Activated T-cell treated with anti-CD3 and anti-CD28 coated beads, Interleukin-2, amount 50 U/mL, for 24 hours (primary cell): ENCODE results near the gene EMD.

Experiments used
- DNase-seq: peaks from one replicate; pipeline ENCODE4 v3.0.0-alpha.2; 2020
- H3K27ac Mint-ChIP-seq: 2 replicates; pipeline ENCODE4 v1.8.0; 2020; ENCODE audit warnings: mild to moderate bottlenecking, mixed read lengths
- H3K27me3 Mint-ChIP-seq: 2 replicates; pipeline ENCODE4 v1.8.0; 2020; ENCODE audit warnings: mixed read lengths
- H3K36me3 Mint-ChIP-seq: 2 replicates; pipeline ENCODE4 v1.8.0; 2020; ENCODE audit warnings: low read depth, mixed read lengths
- H3K4me1 Mint-ChIP-seq: 2 replicates; pipeline ENCODE4 v1.8.0; 2020; ENCODE audit warnings: low read depth, mixed read lengths
- H3K4me3 Mint-ChIP-seq: 2 replicates; pipeline ENCODE4 v1.8.0; 2020; ENCODE audit warnings: mild to moderate bottlenecking, moderate library complexity, mixed read lengths
- H3K9me3 Mint-ChIP-seq: 2 replicates; pipeline ENCODE4 v1.8.0; 2020; ENCODE audit warnings: mixed read lengths

Gene EMD

DNA sequence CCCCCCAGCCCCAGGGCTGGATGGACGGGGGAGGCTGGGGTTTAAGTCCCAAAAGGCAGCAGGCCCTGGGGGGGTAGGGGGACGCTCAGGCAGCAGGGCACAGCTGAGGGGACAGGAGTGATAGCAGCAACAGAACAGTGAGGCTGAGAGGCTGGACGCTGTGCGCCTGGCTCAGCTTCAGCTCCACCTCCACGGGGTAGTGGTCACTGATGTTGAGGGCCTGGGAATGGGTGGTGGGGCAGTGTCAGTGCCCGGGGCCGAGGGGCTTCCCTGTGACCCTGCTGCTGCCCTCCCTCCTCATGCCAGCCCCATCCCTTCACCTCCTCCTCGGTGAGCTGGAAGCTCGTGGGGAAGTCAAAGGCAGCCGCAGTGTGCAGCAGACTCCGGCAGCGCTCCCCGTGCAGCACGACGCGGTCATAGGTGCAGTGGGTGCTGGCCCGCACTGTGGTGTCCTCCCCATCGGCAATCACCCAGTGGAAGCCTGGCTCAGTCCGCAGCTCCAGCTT lies 23.6 kb downstream of the EMD start:
- Mint-ChIP-seq H3K9me3 (no peaks in the 10 kb centered on the region), H3K4me1 (peaks cover 6% of the 10 kb centered on the region), H3K27ac (peak overlapping the region; percentile 99), H3K27me3 (peaks cover 10% of the 10 kb centered on the region), H3K4me3 (peak overlapping the region; percentile 12), H3K36me3 (peaks cover 44% of the 10 kb centered on the region)
- DNase-seq: peak; percentile 37

DNA sequence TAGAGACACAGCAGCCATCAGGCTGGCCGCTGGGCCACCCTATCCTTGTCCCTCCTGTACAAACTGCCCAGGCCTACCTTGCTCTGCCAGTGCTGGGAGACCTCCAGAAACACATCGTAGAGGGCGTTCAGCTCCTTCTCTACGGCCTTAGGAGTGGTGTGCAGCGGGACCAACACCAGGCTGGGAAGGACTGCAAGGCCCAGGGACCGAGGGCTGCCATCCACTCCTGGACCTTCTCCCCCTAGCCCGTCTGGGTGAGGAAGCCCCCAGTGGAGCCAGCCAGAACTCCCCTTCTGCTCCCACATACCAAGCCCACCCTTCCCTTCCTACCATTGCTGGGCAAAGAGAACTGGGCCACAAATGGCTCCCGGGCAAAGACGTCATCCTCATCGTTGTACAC lies 24.1 kb downstream of the EMD start:
- no peak overlapping the region for H3K4me3 Mint-ChIP-seq
- no peaks in the 10 kb centered on the region for H3K9me3 Mint-ChIP-seq
- peaks cover 40% of the 10 kb centered on the region for H3K36me3 Mint-ChIP-seq
- H3K27me3 Mint-ChIP-seq: peaks cover 7% of the 10 kb centered on the region
- peak overlapping the region; percentile 13 for H3K27ac Mint-ChIP-seq
- no peak for DNase-seq
- peaks cover 6% of the 10 kb centered on the region for H3K4me1 Mint-ChIP-seq

DNA sequence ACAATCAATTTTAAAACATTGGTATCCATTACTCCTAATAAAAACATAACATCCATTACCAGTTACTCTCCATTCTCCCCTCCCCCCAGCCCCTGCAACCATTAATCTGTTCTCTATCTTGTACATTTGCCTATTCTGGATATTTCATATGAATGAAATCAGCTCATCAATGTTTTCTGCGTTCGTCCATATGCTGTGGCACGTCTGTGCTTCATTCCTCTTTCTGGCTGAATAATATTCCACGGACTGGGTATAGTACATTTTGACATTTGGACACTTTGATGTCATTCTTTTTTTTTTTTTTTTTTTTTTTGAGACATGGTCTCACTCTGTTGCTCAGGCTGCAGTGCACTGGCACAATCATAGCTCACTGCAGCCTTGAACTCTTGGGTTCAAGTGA lies 24.8 kb downstream of the EMD start:
- Mint-ChIP-seq H3K36me3 (peaks cover 35% of the 10 kb centered on the region), H3K27ac (no peak overlapping the region), H3K9me3 (no peaks in the 10 kb centered on the region), H3K27me3 (peaks cover 10% of the 10 kb centered on the region), H3K4me1 (peaks cover 9% of the 10 kb centered on the region), H3K4me3 (no peak overlapping the region)
- DNase-seq: no peak

DNA sequence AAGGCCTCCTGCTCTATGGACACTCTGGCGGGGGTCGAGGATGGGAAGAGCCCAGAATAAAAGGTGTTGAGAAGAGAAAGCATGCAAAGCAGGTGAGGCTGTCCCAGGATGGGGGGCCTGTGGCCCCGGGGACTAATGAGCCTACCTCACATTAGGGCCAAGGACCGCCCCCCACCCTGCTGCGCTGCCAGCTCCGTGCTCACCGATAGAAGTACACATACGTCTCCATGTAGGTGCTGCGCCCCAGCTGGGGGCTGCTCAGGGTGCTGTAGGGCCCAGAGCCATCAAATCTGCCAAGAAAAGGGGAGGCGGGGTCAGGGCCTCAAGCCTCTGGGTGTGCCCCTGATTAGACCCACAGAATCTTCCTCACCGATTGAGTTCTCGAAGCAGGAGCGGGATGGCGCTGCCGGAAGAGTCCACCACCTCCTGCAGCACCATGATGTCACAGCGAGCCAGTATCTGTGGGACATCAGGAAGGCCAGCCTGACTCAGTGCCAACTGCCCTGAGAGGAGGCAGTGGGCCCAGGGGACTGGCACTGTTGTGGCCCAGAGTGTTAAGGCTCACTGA lies 25.6 kb downstream of the EMD start:
- Mint-ChIP-seq H3K27ac (no peak overlapping the region), H3K27me3 (peaks cover 11% of the 10 kb centered on the region), H3K4me3 (no peak overlapping the region), H3K9me3 (no peaks in the 10 kb centered on the region), H3K36me3 (peaks cover 30% of the 10 kb centered on the region), H3K4me1 (peaks cover 12% of the 10 kb centered on the region)
- no peak for DNase-seq

DNA sequence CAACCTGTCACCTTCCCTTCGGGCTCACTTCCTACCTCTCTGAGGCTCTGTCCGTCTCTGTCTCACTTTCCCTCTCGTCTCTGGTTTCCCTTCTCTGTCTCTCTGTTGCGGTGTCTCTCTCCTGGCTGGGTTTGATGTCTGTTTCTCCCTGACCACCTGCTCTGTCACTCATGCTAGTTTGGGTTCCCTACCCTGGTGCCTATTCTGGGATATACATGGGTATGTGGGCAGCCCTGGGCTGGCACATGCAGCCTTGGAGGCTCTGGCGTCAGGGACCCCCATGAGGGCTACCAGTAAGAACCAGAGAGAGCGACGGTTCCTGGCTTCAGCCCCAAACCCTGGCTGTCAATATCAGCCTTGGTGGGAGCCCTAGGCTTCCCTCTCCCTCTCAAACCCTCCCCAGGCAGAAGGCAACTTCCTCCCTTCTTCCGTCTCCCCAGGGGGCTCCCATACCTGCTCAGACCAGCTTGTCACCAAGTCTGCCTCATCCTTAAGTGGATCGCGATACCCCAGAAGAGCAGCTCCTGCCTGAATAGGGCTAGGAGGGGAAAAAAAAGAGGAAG lies 29.6 kb downstream of the EMD start:
- H3K4me1 Mint-ChIP-seq: peaks cover 14% of the 10 kb centered on the region
- DNase-seq: no peak
- H3K36me3 Mint-ChIP-seq: peaks cover 18% of the 10 kb centered on the region
- H3K27me3 Mint-ChIP-seq: peaks cover 12% of the 10 kb centered on the region
- H3K9me3 Mint-ChIP-seq: no peaks in the 10 kb centered on the region
- H3K4me3 Mint-ChIP-seq: peak overlapping the region; percentile 71
- peak overlapping the region; percentile 75 for H3K27ac Mint-ChIP-seq

DNA sequence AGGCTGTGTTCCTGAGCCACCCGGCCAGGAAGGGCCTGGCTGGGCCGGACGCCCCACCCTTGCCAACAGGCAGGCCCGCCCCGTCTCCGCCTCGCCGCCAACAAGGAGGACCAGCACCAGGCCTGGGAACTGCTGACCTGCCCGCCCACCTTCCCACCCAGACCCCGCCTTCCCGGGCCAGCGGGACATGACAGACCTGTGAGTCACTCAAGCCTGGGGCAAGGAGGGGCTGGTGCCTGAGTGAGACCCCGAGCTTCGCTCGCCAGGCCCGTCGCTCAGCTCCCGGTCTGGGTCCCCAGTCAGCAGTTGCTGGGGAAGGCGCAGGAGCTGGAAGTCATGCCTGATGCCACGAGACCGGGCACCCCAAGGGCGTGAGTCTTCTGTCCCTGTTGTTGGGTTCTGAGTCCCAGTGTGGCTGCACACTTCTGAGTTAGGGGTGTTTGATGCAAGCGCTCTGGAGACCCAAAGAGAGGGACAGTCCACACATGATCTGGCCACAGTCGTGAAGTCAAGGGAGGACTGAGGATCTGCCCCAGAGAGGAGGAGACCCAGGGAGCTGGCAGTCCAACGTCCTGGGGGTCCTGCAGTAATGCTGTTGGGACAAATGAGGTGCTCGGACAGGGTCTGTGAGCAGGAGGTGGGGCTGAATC lies 30.3 kb downstream of the EMD start, which contains the start of gene DNASE1L1:
Gene DNASE1L1, minus strand, starts transcription at position 33 of the 650 bp plus-strand sequence. CDS start 3,686 bp downstream, outside the sequence.
- Mint-ChIP-seq H3K27ac (peak within 1 kb of the TSS; percentile 75), H3K27me3 (peaks cover 15% of the 10 kb centered on the region), H3K9me3 (no peaks in the 10 kb centered on the region), H3K4me1 (peaks cover 14% of the 10 kb centered on the region), H3K36me3 (peaks cover 21% of the 10 kb centered on the region), H3K4me3 (peak within 1 kb of the TSS; percentile 71)
- DNase-seq: peak; percentile 50

DNA sequence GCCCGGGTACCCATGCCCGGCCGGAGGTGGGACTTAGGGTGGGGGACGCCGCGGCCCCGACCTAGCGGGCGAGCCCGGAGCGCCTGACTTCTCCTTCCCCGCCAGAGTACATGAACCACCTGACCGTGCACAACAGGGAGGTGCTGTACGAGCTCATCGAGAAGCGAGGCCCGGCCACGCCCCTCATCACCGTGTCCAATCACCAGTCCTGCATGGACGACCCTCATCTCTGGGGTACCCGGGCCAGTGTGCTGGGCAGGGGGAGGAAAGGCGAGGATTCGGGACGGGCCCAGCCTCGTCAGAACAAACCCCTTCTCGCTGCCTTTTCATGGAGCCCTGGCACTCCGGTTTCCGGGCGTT lies 32.9 kb downstream of the EMD start:
- Mint-ChIP-seq H3K27ac (peak overlapping the region; percentile 56), H3K4me1 (peaks cover 14% of the 10 kb centered on the region), H3K36me3 (peaks cover 28% of the 10 kb centered on the region), H3K9me3 (no peaks in the 10 kb centered on the region), H3K27me3 (peaks cover 15% of the 10 kb centered on the region), H3K4me3 (peak overlapping the region; percentile 92)
- DNase-seq: peak; percentile 71

DNA sequence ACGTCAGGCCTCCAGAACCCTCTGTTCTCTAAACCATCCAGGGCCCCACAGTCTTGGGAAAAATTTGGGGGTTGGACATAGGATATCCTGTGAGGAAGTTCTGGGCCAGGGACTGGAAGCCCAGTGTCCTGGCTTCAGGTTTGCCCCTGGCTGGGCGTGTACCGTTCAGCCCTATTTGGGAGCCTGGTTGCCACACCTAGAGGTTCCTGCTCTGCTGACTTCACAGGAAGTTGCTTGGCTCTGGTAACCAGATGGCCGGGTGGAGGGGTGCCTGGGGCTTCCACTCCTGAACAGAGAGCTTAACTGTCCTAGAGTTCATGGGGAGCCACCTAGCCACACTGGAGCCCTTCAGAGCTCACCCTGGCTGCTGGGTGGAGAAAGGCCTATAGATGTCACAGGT lies 33.4 kb downstream of the EMD start:
- H3K4me1 Mint-ChIP-seq: peaks cover 14% of the 10 kb centered on the region
- H3K9me3 Mint-ChIP-seq: no peaks in the 10 kb centered on the region
- peaks cover 28% of the 10 kb centered on the region for H3K36me3 Mint-ChIP-seq
- peak overlapping the region; percentile 92 for H3K4me3 Mint-ChIP-seq
- peak overlapping the region; percentile 56 for H3K27ac Mint-ChIP-seq
- peak; percentile 44 for DNase-seq
- H3K27me3 Mint-ChIP-seq: peaks cover 15% of the 10 kb centered on the region

DNA sequence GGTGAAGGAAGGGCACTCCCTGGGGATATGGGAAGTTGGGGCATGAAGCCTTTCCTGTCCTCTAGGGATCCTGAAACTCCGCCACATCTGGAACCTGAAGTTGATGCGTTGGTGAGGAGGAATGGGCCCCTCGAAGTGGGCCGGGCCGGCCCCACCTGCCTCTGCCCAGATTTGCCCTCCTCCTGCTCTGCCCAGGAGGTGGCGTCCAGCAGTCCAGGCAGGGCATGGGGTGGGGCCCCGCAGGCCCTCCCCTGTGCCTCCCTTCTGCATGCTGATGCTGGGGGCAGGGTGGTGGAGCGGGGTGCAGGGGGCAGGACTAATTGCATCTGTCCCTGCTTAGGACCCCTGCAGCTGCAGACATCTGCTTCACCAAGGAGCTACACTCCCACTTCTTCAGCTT lies 34.0 kb downstream of the EMD start:
- H3K9me3 Mint-ChIP-seq: no peaks in the 10 kb centered on the region
- peak overlapping the region; percentile 56 for H3K27ac Mint-ChIP-seq
- H3K27me3 Mint-ChIP-seq: peaks cover 15% of the 10 kb centered on the region
- no peak for DNase-seq
- peak overlapping the region; percentile 92 for H3K4me3 Mint-ChIP-seq
- peaks cover 28% of the 10 kb centered on the region for H3K36me3 Mint-ChIP-seq
- H3K4me1 Mint-ChIP-seq: peaks cover 14% of the 10 kb centered on the region

DNA sequence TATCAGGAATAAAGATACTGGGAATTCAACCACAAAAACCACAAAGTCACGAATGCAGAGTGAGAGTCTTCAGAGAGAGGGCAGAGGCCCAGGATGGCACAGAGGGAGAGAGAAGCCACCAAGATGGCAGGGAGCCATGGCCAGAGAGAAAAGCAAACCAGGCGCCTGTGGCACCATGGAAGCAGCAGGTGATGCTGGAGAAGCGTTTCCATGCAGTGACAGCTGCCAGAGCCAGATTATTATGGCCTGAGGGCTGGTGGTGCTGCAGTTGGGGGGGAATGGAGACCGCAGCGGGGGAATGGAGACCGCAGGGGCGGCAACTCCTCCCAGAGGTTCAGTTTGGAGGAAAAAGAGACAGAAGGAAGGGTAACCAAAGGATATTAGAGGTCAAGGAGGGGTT lies 38.1 kb downstream of the EMD start:
- H3K27ac Mint-ChIP-seq: no peak overlapping the region
- peaks cover 3% of the 10 kb centered on the region for H3K27me3 Mint-ChIP-seq
- peaks cover 32% of the 10 kb centered on the region for H3K36me3 Mint-ChIP-seq
- H3K9me3 Mint-ChIP-seq: no peaks in the 10 kb centered on the region
- no peak overlapping the region for H3K4me3 Mint-ChIP-seq
- DNase-seq: no peak
- H3K4me1 Mint-ChIP-seq: peaks cover 8% of the 10 kb centered on the region

DNA sequence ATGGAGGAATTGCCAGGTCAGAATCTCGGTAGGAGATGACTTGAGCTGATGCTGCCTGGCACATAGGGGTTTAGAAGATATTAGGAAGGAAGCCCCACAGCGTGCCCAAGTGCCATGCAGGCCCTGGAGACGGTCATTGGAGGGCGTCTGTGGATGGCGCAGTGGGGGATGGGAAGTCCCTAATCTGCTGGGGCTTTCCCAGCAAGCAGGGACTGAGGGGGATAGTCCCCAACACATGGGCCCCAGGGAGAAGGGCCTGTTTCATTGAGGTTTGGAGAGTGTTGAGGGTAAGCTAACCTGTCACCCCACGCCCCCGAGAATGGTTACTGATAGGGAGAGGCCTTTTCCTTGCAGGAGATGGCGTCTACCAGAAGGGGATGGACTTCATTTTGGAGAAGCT lies 40.1 kb downstream of the EMD start:
- Mint-ChIP-seq H3K27ac (no peak overlapping the region), H3K4me3 (no peak overlapping the region), H3K36me3 (peaks cover 22% of the 10 kb centered on the region), H3K9me3 (no peaks in the 10 kb centered on the region), H3K27me3 (no peaks in the 10 kb centered on the region), H3K4me1 (peaks cover 3% of the 10 kb centered on the region)
- DNase-seq: no peak

DNA sequence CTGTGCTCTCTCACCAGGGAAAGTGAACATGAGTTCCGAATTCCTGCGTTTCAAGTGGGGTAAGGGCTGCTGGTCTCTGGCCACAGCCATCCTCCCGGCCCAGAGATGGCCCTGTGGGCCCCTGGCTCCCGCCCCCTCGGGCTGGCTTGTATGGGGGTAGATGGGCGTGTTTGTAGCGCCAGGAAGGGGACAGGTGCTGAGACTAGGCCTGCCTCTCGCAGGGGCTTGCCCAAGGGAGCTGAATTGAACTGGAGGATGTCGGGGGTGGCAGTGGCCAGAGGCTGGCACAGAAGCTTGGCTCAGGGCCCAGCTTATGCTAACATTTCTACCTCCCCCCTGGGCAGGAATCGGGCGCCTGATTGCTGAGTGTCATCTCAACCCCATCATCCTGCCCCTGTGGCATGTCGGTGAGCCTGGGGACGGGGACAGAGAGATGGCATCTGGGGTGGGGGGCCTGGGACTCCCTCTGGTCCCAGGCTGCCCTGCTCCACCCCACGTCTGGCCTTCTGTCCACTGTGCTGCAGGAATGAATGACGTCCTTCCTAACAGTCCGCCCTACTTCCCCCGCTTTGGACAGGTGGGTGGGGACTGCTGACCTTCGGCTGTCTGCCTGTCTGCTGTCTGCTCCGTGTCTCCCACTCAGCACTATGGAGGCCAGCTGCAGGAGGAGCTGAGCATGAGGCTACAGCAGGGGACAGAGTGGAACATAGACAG lies 40.8 kb downstream of the EMD start:
- H3K27me3 Mint-ChIP-seq: no peaks in the 10 kb centered on the region
- H3K27ac Mint-ChIP-seq: no peak overlapping the region
- H3K9me3 Mint-ChIP-seq: no peaks in the 10 kb centered on the region
- peaks cover 3% of the 10 kb centered on the region for H3K4me1 Mint-ChIP-seq
- no peak overlapping the region for H3K4me3 Mint-ChIP-seq
- DNase-seq: no peak
- H3K36me3 Mint-ChIP-seq: peaks cover 22% of the 10 kb centered on the region

DNA sequence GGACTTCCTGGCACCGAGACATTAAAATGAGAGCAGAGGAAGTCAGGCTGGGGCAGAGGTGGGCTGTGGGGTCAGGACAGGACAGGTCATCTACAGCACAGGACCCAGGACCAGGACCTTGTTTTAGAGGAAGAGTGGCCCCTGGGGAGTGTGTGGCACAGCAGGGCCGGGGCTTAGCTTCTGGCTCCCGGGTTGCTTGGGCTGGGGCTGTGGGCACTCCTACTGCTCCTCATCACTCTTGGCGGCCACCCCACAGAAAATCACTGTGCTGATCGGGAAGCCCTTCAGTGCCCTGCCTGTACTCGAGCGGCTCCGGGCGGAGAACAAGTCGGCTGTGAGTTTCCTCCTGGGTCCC lies 41.3 kb downstream of the EMD start:
- Mint-ChIP-seq H3K4me3 (no peak overlapping the region), H3K27me3 (no peaks in the 10 kb centered on the region), H3K9me3 (no peaks in the 10 kb centered on the region), H3K27ac (no peak overlapping the region), H3K4me1 (peaks cover 3% of the 10 kb centered on the region), H3K36me3 (peaks cover 19% of the 10 kb centered on the region)
- no peak for DNase-seq

DNA sequence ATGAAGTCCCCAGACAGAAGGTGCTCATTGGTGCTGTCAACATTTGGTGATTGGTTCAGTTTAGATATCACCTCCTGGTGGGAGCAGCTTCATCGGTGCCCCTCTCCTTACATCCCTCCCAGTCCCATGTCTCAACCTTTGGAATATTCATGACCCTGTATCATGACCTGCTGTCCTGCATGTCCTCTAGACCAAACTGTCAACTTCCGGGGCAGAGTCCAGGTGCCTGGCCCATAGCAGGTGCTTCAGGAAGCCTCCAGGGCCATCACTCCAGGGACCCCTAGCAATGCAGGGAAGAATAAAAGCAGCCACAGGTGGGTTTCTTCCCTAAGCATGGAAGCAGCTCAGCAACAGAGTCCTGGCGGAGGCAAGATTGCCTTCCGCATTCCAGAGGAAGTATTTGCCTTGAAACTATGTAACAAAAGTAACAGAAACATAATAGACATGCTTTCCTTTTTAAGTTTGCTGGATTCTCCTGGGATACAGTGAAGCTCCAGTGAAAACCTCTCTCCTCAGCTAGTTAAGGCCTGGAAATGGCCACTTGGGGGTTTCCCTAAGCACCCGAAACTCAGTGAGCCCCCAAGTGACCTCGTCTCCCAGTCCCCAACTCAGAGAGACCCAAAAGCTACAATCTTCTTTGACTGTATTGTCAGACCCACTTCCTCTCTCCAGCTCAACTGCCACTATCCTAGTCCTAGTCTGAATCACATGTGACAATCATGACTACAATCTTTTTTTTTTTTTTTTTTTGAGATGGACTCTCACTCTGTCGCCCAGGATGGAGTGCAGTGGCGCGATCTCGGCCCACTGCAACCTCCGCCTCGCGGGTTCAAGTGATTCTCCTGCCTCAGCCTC lies 48.0 kb downstream of the EMD start:
- no peaks in the 10 kb centered on the region for H3K9me3 Mint-ChIP-seq
- no peak for DNase-seq
- H3K36me3 Mint-ChIP-seq: peaks cover 5% of the 10 kb centered on the region
- peak overlapping the region; percentile 77 for H3K27ac Mint-ChIP-seq
- H3K27me3 Mint-ChIP-seq: peaks cover 7% of the 10 kb centered on the region
- H3K4me1 Mint-ChIP-seq: peaks cover 24% of the 10 kb centered on the region
- H3K4me3 Mint-ChIP-seq: peak overlapping the region; percentile 79
